ENCODE results near the gene NDUFB7. TPM values are rescaled to one million over a fixed set of nuclear protein-coding genes. Genes with fewer than 3 reads are reported as not detected.
A peak's percentile ranks its signal among the peaks of the same experiment; 100 is the strongest.

NDUFB7 gene
- total and polyA plus RNA-seq, 4 donors: 118 to 452 (median 279) TPM

DNA sequence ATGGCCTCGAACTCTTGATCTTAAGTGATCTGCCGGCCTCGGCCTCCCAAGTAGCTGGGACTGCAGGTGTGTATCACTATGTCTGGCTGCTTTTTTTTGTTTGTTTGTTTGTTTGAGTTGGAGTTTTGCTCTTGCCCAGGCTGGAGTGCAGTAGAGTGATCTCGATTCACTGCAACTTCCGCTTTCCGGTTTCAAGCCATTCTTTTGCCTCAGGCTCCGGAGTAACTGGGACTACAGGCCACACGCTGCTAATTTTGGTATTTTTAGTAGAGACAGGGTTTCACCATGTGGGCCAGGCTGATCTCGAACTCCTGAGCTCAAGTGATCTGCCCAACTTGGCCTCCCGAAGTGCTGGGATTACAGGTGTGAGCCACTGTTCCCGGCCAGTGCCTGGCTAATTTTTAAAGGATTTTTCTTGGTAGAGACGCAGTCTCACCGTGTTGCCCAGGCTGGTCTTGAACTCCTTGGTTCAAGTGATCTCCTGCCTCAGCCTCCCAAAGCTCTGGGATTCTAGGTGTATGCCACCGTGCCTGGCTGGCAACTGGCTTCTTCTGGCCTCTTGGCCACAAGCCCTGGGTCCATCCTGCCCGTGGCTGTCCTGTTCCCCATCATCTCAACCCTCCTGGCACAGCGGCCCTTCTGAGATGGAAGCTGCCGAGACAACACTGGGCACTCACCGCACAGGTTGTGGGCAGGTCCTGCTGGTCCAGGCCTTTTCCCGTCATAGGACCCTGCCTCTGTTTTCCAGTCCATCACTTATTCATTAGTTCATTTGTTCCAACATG, 30.9 kb downstream of the NDUFB7 start:
- no peaks in the 10 kb centered on the region for H3K9me3 ChIP-seq (ENCODE audit: control insufficient read depth, low read length)
- no peaks in the 10 kb centered on the region for H3K27me3 ChIP-seq (ENCODE audit: control insufficient read depth in 1 of 2, insufficient read depth in 2 of 2, low read length in 1 of 2)
- H3K4me3 ChIP-seq (ENCODE audit: low read length in 2 of 2): no peak overlapping the region
- H3K36me3 ChIP-seq (ENCODE audit: control insufficient read depth in 1 of 2, insufficient read depth in 2 of 2, low read length in 1 of 2): no peaks in the 10 kb centered on the region
- 92 to 93% methylated on average over 19 of the region's 19 CpGs for WGBS, 2 donors
- DNase-seq (no peak), ATAC-seq (ENCODE audit: low FRiP score) (no peak)
- H3K27ac ChIP-seq (ENCODE audit: low read depth in 1 of 2, low read length in 2 of 2): no peak overlapping the region
- intact Hi-C loops (cut with DNase I): no loop called here
- no peaks in the 10 kb centered on the region for H3K4me1 ChIP-seq (ENCODE audit: control insufficient read depth in 1 of 2, insufficient read depth in 2 of 2, low read length in 2 of 2)

DNA sequence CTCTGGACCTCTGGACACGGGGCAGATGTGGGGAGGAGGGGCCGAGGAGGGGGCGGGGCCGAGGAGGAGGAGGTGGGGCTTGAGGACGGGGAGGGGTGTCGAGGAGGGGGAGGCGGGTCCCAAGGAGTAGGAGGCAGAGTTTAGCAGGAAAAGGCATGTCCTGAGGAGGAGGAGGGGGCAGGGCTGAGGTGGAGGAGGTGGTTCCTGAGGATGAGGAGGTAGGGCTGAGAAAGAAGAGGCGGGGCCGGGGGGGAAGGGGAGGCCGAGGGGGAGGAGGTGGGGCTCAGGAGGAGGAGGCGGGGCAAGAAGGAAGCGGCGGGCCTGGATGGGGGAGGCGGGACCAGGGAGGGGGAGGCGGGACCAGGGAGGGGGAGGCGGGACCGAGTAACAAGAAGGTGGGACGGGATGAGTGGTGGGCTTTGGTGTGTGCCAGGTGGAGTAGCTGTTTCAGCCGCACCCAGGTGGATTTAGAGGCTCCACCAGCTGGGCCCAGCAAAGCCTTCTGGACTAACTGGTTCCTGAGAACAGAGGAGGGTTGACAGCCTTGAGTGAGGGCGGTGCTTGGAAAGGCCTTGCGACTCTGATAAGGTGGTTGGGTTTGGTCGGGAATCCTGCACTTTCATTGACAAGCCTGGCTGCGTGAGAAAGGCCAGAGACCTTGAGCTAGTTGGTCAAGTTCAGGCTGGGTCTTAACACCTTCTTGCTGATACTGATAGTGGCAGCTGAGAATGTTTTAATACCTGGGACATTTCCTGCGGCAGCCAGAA, 34.8 kb downstream of the NDUFB7 start:
- Histone ChIP-seq H3K36me3 (ENCODE audit: control insufficient read depth in 1 of 2, insufficient read depth in 2 of 2, low read length in 1 of 2) (no peaks in the 10 kb centered on the region), H3K4me1 (ENCODE audit: control insufficient read depth in 1 of 2, insufficient read depth in 2 of 2, low read length in 2 of 2) (no peaks in the 10 kb centered on the region), H3K4me3 (ENCODE audit: low read length in 2 of 2) (no peak overlapping the region), H3K27ac (ENCODE audit: low read depth in 1 of 2, low read length in 2 of 2) (no peak overlapping the region), H3K9me3 (ENCODE audit: control insufficient read depth, low read length) (no peaks in the 10 kb centered on the region), H3K27me3 (ENCODE audit: control insufficient read depth in 1 of 2, insufficient read depth in 2 of 2, low read length in 1 of 2) (no peaks in the 10 kb centered on the region)
- 23 to 24% methylated on average over 19 to 24 of the region's 24 CpGs for WGBS, 2 donors
- ATAC-seq (ENCODE audit: low FRiP score) (peak; percentile 41), DNase-seq (peak; percentile 82 to 86)
- intact Hi-C loops (cut with DNase I): no loop called here

DNA sequence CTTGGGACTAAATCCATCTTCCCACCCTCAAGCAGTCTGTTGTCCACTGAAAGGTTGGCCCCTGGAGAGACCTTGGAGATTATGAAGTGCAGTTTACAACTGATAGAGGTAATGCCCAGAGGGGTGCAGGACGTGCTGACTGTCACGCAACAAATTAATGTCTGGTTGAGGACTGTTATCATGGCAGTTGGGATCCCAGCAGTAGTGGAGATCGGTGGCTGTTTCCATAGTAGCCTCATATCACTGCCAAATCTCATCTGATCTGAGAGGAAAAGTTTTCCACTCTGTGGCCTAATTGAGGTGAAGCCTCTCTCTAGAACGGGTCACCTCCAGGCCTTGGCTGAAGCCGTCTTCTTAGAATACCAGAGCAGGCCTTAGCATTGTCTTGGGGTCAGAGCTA, 38.4 kb downstream of the NDUFB7 start:
- 87 to 92% methylated on average over 5 of the region's 5 CpGs for WGBS, 2 donors
- Histone ChIP-seq H3K27ac (ENCODE audit: low read depth in 1 of 2, low read length in 2 of 2) (no peak overlapping the region), H3K9me3 (ENCODE audit: control insufficient read depth, low read length) (no peaks in the 10 kb centered on the region), H3K27me3 (ENCODE audit: control insufficient read depth in 1 of 2, insufficient read depth in 2 of 2, low read length in 1 of 2) (no peaks in the 10 kb centered on the region), H3K36me3 (ENCODE audit: control insufficient read depth in 1 of 2, insufficient read depth in 2 of 2, low read length in 1 of 2) (no peaks in the 10 kb centered on the region), H3K4me1 (ENCODE audit: control insufficient read depth in 1 of 2, insufficient read depth in 2 of 2, low read length in 2 of 2) (no peaks in the 10 kb centered on the region), H3K4me3 (ENCODE audit: low read length in 2 of 2) (no peak overlapping the region)
- ATAC-seq (ENCODE audit: low FRiP score) (no peak), DNase-seq (no peak)
- intact Hi-C loops (cut with DNase I): no loop called here

DNA sequence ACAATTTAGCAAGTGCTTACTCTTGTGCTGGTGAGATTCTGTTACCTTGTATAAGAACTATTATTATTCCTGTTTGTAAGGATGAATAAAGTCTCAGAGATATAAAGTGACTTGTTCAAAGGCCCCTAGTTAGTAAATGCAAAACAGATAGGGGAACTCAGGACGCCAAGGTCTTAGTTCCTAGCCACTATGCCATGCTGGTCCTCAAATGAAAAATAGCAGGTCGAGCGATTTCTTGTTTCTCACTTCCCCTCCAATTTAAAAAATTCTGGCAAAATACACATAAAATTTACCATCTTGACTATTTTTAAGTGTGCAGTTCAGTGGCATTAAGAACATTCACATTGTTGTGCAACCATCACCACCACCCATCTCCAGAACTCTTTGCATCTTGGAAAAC, 41.4 kb downstream of the NDUFB7 start:
- intact Hi-C loops (cut with DNase I): no loop called here
- Histone ChIP-seq H3K9me3 (ENCODE audit: control insufficient read depth, low read length) (no peaks in the 10 kb centered on the region), H3K36me3 (ENCODE audit: control insufficient read depth in 1 of 2, insufficient read depth in 2 of 2, low read length in 1 of 2) (no peaks in the 10 kb centered on the region), H3K4me1 (ENCODE audit: control insufficient read depth in 1 of 2, insufficient read depth in 2 of 2, low read length in 2 of 2) (no peaks in the 10 kb centered on the region), H3K4me3 (ENCODE audit: low read length in 2 of 2) (no peak overlapping the region), H3K27me3 (ENCODE audit: control insufficient read depth in 1 of 2, insufficient read depth in 2 of 2, low read length in 1 of 2) (no peaks in the 10 kb centered on the region), H3K27ac (ENCODE audit: low read depth in 1 of 2, low read length in 2 of 2) (no peak overlapping the region)
- WGBS, 2 donors: 58 to 68% methylated on average over 3 of the region's 3 CpGs
- ATAC-seq (ENCODE audit: low FRiP score): no peak
- no peak for DNase-seq

DNA sequence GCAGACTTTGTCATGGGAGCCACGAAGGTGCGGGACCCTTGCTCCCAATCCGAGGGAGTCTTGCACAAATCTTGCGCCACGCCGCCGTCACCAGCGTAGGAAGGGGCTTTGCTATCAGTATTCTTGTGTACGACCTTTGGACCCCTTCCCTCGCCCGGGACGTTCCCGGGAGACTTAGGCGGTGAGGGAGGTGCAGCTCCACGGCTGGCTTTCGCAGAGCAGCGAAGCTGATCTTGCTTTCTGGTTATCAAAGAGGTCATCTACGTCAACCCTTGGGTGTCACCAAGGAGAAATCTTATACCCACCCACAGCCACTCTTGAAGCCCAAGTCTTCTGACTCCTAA, 41.9 kb downstream of the NDUFB7 start:
- no peaks in the 10 kb centered on the region for H3K9me3 ChIP-seq (ENCODE audit: control insufficient read depth, low read length)
- H3K27me3 ChIP-seq (ENCODE audit: control insufficient read depth in 1 of 2, insufficient read depth in 2 of 2, low read length in 1 of 2): no peaks in the 10 kb centered on the region
- H3K4me3 ChIP-seq (ENCODE audit: low read length in 2 of 2): peak overlapping the region; percentile 65 to 68
- no peaks in the 10 kb centered on the region for H3K4me1 ChIP-seq (ENCODE audit: control insufficient read depth in 1 of 2, insufficient read depth in 2 of 2, low read length in 2 of 2)
- DNase-seq (no peak), ATAC-seq (ENCODE audit: low FRiP score) (peak; percentile 16)
- H3K36me3 ChIP-seq (ENCODE audit: control insufficient read depth in 1 of 2, insufficient read depth in 2 of 2, low read length in 1 of 2): no peaks in the 10 kb centered on the region
- H3K27ac ChIP-seq (ENCODE audit: low read depth in 1 of 2, low read length in 2 of 2): peak overlapping the region in 1 of 2 donors; percentile 53
- WGBS, 2 donors: 0 to 1% methylated on average over 18 of the region's 18 CpGs
- intact Hi-C loops (cut with DNase I): no loop called here

DNA sequence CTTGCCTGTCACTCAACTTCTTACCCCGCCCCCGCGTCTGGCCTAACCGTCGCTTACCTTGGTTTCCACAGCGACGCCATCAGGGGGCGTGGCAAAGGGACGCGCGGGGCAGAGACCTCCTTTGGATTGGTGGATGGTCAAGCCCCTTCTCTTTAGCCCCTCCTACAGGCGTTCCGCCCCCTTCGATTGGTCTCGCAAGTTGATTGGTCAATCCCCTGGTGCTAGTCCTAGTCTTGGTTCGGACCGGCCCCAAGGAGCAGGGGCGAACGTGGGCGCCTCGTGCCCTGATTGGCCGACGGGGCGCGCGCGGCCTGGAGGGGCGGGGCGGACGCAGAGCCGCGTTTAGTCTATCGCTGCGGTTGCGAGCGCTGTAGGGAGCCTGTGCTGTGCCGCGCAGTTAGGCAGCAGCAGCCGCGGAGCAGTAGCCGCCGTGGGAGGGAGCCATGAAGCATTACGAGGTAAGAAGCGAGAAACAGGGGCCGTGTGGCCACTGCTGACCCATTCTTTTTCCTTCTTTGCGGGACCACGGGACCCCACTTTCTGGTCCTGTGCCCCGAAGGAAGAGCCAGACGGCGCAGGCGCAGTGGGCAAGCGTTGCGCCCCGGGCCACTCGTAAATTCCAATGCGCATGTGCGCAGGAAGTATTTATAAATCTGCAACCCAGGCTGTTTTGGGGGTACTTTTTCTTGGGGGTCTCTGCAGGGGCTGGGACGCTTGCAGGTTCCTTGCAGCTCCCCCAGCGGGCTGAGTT, 42.4 kb downstream of the NDUFB7 start, which contains the start of gene TECR:
Gene TECR, plus strand, starts transcription at position 341 of the 751 bp plus-strand sequence. Its CDS starts 103 bp downstream, at position 444.
- Histone ChIP-seq H3K27me3 (ENCODE audit: control insufficient read depth in 1 of 2, insufficient read depth in 2 of 2, low read length in 1 of 2) (no peaks in the 10 kb centered on the region), H3K36me3 (ENCODE audit: control insufficient read depth in 1 of 2, insufficient read depth in 2 of 2, low read length in 1 of 2) (no peaks in the 10 kb centered on the region), H3K4me1 (ENCODE audit: control insufficient read depth in 1 of 2, insufficient read depth in 2 of 2, low read length in 2 of 2) (no peaks in the 10 kb centered on the region), H3K9me3 (ENCODE audit: control insufficient read depth, low read length) (no peaks in the 10 kb centered on the region), H3K4me3 (ENCODE audit: low read length in 2 of 2) (peak within 1 kb of the TSS; percentile 65 to 68), H3K27ac (ENCODE audit: low read depth in 1 of 2, low read length in 2 of 2) (peak within 1 kb of the TSS in 1 of 2 donors; percentile 74)
- DNase-seq (peak; percentile 100), ATAC-seq (ENCODE audit: low FRiP score) (peak; percentile 99)
- intact Hi-C loops (cut with DNase I): no loop called here
- WGBS, 2 donors: 0 to 1% methylated on average over 57 to 59 of the region's 59 CpGs

DNA sequence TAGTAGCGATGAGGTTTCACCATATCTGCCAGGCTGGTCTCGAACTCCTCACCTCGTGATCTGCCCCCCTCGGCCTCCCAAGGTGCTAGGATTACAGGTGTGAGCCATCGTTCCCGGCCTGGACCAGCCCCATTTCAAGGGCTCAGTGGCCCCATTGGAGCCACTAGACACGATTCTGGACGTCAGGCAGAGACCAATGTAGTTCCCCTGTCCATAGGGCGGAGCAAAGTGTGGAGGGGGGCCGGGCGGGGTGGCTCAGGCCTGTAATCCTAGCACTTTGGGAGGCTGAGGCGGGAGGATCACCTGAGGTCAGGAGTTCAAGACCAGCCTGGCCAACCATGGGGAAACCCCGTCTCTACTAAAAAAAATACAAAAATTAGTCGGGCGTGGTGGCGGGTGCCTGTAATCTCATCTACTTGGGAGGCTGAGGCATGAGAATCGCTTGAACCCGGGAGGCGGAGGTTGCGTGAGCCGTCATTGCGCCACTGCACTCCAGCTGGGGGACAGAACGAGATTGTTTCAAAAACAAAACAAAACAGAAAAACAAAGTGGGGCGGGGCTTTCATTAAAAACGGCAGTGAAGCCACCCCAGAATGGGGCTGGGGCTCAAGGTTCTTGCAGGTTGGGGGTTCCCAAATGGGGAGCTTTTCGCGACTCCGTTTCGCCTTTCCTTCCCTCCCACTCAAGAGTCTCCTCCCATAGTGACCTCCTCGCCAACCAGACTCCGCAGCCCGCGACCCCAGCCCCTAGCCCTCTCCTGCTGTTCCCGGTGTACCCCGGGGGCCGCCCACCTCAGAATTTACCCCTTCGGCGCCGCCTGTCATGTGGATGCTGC, 43.2 kb downstream of the NDUFB7 start:
- DNase-seq: peak in 1 of 2 donors; percentile 54
- ATAC-seq (ENCODE audit: low FRiP score): no peak
- intact Hi-C loops (cut with DNase I): no loop called here

DNA sequence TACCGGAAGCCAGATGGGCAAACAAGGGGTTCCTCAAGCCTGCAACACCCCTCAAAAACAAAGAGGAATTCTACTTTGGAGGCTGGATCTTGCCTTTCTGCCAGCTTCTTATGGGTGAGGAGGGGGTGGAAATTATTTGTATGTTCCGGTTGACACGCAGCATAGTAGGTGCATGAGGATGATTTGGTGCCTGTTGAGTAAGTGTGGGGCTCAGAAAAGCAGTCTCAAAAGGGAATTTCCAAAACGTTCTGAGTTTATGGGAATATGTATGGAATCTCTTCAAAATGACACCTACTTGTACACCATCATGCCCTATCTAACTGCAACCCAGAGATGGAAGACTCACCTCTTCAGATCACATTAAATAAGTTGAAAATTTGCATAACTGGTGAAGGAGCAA, 45.4 kb downstream of the NDUFB7 start:
- Histone ChIP-seq H3K27ac (ENCODE audit: low read depth in 1 of 2, low read length in 2 of 2) (no peak overlapping the region), H3K9me3 (ENCODE audit: control insufficient read depth, low read length) (no peaks in the 10 kb centered on the region), H3K4me1 (ENCODE audit: control insufficient read depth in 1 of 2, insufficient read depth in 2 of 2, low read length in 2 of 2) (no peaks in the 10 kb centered on the region), H3K36me3 (ENCODE audit: control insufficient read depth in 1 of 2, insufficient read depth in 2 of 2, low read length in 1 of 2) (no peaks in the 10 kb centered on the region), H3K27me3 (ENCODE audit: control insufficient read depth in 1 of 2, insufficient read depth in 2 of 2, low read length in 1 of 2) (no peaks in the 10 kb centered on the region), H3K4me3 (ENCODE audit: low read length in 2 of 2) (no peak overlapping the region)
- intact Hi-C loops (cut with DNase I): no loop called here
- ATAC-seq (ENCODE audit: low FRiP score) (no peak), DNase-seq (no peak)
- WGBS, 2 donors: 74 to 82% methylated on average over 4 of the region's 4 CpGs

More for the DNA sequence above, 43.2 kb downstream of the NDUFB7 start:
- 39 to 40% methylated on average over 39 of the region's 39 CpGs for WGBS, 2 donors
- H3K4me1 ChIP-seq (ENCODE audit: control insufficient read depth in 1 of 2, insufficient read depth in 2 of 2, low read length in 2 of 2): no peaks in the 10 kb centered on the region
- H3K27ac ChIP-seq (ENCODE audit: low read depth in 1 of 2, low read length in 2 of 2): no peak overlapping the region
- no peaks in the 10 kb centered on the region for H3K9me3 ChIP-seq (ENCODE audit: control insufficient read depth, low read length)
- no peaks in the 10 kb centered on the region for H3K27me3 ChIP-seq (ENCODE audit: control insufficient read depth in 1 of 2, insufficient read depth in 2 of 2, low read length in 1 of 2)
- H3K4me3 ChIP-seq (ENCODE audit: low read length in 2 of 2): peak overlapping the region in 1 of 2 donors; percentile 20
- H3K36me3 ChIP-seq (ENCODE audit: control insufficient read depth in 1 of 2, insufficient read depth in 2 of 2, low read length in 1 of 2): no peaks in the 10 kb centered on the region

Data from aorta (tissue), 5 donors.